Endothelial cell (in vitro differentiated cells): ENCODE results near the gene ANKS1B. TPM values are rescaled to one million over a fixed set of nuclear protein-coding genes. Genes with fewer than 3 reads are reported as not detected.

ENCODE experiments used
- DNase-seq: peaks from one replicate; pipeline ENCODE4 v3.0.0; 2021; ENCODE audit warnings: low spot score
- H3K27ac Mint-ChIP-seq: one replicate; pipeline ENCODE4 v1.8.0; 2021; ENCODE audit warnings: mixed read lengths, inconsistent platforms; ENCODE audit not compliant: unreplicated experiment
- H3K27me3 Mint-ChIP-seq: one replicate; pipeline ENCODE4 v1.8.0; 2021; ENCODE audit warnings: mild to moderate bottlenecking, moderate library complexity, mixed read lengths, inconsistent platforms; ENCODE audit not compliant: unreplicated experiment
- H3K36me3 Mint-ChIP-seq: one replicate; pipeline ENCODE4 v1.8.0; 2021; ENCODE audit warnings: mild to moderate bottlenecking, low read depth, mixed read lengths, inconsistent platforms; ENCODE audit not compliant: unreplicated experiment
- H3K4me1 Mint-ChIP-seq: one replicate; pipeline ENCODE4 v1.8.0; 2021; ENCODE audit warnings: mild to moderate bottlenecking, mixed read lengths, inconsistent platforms; ENCODE audit not compliant: unreplicated experiment
- H3K4me3 Mint-ChIP-seq: one replicate; pipeline ENCODE4 v1.8.0; 2021; ENCODE audit warnings: mild to moderate bottlenecking, mixed read lengths, inconsistent platforms; ENCODE audit not compliant: unreplicated experiment
- H3K9me3 Mint-ChIP-seq: one replicate; pipeline ENCODE4 v1.8.0; 2021; ENCODE audit warnings: mixed read lengths, inconsistent platforms; ENCODE audit not compliant: unreplicated experiment
- CTCF ChIP-seq: fragments of 200-600 bp; sonication (generic); IDR thresholded peaks from one replicate; pipeline ENCODE4 v1.5.0; 2021; ENCODE audit warnings: antibody characterized with exemption; ENCODE audit not compliant: unreplicated experiment
- total RNA-seq: library from RNA; stranded (reverse); fragmentation: NEBNext Ultra II Directional; extraction: Animal tissue kit (Norgen Biotek cat#: 25700); gene quantifications from one replicate; pipeline ENCODE4 v1.2.1, GENCODE V29; 2021; ENCODE audit not compliant: unreplicated experiment

The ANKS1B gene
- total RNA-seq, 1 donor from 2014 or later: 2.6 TPM

DNA sequence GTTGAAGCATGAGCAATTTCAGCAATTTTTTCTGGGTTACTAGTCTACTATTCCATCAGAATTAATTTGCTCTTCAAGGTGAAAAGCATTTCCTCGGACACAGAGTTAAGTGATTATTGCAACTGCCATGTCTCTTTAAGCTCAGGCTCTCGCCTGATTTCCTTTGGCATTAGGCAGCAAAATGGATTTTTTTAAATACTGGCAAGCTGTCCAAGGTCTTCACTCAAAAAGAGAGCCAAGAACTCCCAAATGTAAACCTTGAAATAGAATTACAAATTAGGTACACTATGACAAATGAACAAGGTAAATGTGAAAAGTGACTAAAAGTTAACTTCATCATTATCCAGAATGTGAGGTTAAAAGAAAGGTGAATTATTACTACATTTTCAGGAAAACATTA, 225.3 kb downstream of the ANKS1B start:
- Mint-ChIP-seq H3K36me3 (no peaks in the 10 kb centered on the region), H3K4me3 (no peak overlapping the region), H3K27ac (no peak overlapping the region), H3K4me1 (no peaks in the 10 kb centered on the region), H3K27me3 (no peaks in the 10 kb centered on the region), H3K9me3 (no peaks in the 10 kb centered on the region)
- DNase-seq: no peak
- TF ChIP-seq CTCF: no peak

GRCh38 chr12:99758997-99759396, 225.7 kb downstream of the ANKS1B start:
- H3K27ac Mint-ChIP-seq: no peak overlapping the region
- H3K9me3 Mint-ChIP-seq: no peaks in the 10 kb centered on the region
- no peaks in the 10 kb centered on the region for H3K4me1 Mint-ChIP-seq
- no peak overlapping the region for H3K4me3 Mint-ChIP-seq
- H3K27me3 Mint-ChIP-seq: no peaks in the 10 kb centered on the region
- TF ChIP-seq CTCF: no peak
- DNase-seq: no peak
- H3K36me3 Mint-ChIP-seq: no peaks in the 10 kb centered on the region

- H3K27me3 Mint-ChIP-seq: no peaks in the 10 kb centered on the region
- no peak overlapping the region for H3K27ac Mint-ChIP-seq
- TF ChIP-seq CTCF: no peak
- no peak overlapping the region for H3K4me3 Mint-ChIP-seq
- H3K4me1 Mint-ChIP-seq: no peaks in the 10 kb centered on the region
- no peaks in the 10 kb centered on the region for H3K36me3 Mint-ChIP-seq
- H3K9me3 Mint-ChIP-seq: no peaks in the 10 kb centered on the region
- DNase-seq: no peak
Observed at GRCh38 chr12:99752740-99753139, 232.0 kb downstream of the ANKS1B start.

DNA sequence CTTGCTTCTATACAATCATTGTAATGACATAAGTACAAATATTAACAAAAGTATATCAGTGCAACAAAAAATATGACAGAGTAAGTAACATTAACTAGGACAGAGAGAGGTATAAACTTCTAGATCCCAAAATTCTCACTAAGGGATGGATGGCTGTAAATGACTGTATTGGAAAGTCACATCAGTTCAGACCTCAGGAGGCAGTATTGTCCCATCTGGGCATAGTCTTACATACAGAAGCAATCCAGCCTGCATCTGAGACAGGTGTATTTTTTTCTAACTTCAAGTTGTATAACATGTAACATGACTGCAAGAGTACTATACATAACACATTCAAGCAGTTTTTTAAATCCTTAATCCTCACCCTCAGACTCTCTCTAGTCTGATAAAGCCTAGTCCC, 238.2 kb downstream of the ANKS1B start:
- H3K27ac Mint-ChIP-seq: no peak overlapping the region
- H3K9me3 Mint-ChIP-seq: no peaks in the 10 kb centered on the region
- H3K4me3 Mint-ChIP-seq: no peak overlapping the region
- no peak for DNase-seq
- no peaks in the 10 kb centered on the region for H3K27me3 Mint-ChIP-seq
- no peaks in the 10 kb centered on the region for H3K4me1 Mint-ChIP-seq
- no peaks in the 10 kb centered on the region for H3K36me3 Mint-ChIP-seq
- TF ChIP-seq CTCF: no peak

DNA sequence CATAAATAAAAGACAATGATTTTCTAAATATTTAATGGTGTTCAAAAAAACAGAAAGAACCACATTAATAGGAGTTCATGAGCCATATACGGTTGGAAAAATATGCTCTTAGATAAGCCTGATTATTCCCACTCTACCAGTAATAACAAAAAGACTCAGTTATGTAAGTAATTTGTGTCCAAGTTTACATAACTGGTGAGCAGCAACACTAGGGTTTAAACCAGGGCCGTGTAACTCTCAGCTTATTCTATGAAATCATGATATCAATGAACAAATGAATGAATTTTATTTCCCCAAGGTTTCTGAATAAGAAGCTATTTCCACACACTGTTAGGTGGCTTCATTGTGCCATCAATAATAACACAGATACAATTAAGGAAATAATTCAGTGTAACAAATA, 238.8 kb downstream of the ANKS1B start:
- Mint-ChIP-seq H3K27ac (no peak overlapping the region), H3K4me3 (no peak overlapping the region), H3K36me3 (no peaks in the 10 kb centered on the region), H3K4me1 (no peaks in the 10 kb centered on the region), H3K27me3 (no peaks in the 10 kb centered on the region), H3K9me3 (no peaks in the 10 kb centered on the region)
- DNase-seq: no peak
- no peak for TF ChIP-seq CTCF
